ENCODE results near the gene KCNQ2.

- no peak for TF ChIP-seq CTCF (IDR thresholded peaks at IDR 0.05; ENCODE audit: borderline replicate concordance, extremely low read depth, low read length, poor library complexity, severe bottlenecking)
- TF ChIP-seq EZH2 (IDR thresholded peaks at IDR 0.05; ENCODE audit: borderline replicate concordance, low read depth, low read length, severe bottlenecking), result no peak
Measured at GRCh38 chr20:63394920-63395455, 77.5 kb downstream of the KCNQ2 start.

All from DND-41 (cell line).